Adrenal gland (tissue), 12 donors: ENCODE results near the gene PSMA7. TPM values are rescaled to one million over a fixed set of nuclear protein-coding genes. Genes with fewer than 3 reads are reported as not detected.
"Not testable (repeated sequence)": the region's sequence is repeated elsewhere in the genome, so short reads cannot be mapped to it uniquely, and the experiment has no call there.

Experiments
- DNase-seq, 7 donors: peaks; one replicate each; pipeline ENCODE4 v3.0.0-alpha.2; 2019 to 2020
- H3K27ac ChIP-seq, 5 donors: fragments of 200-600 bp; sonication (generic) in 4 of 5; 1 replicate in 3 of 5; 2 replicates in 2 of 5; pipeline versions ENCODE4 v1.5.1 to v1.8.0; 2016 to 2020; ENCODE audit warnings: mild to moderate bottlenecking in 1 of 5
- H3K27me3 ChIP-seq: fragments of 200-600 bp; 2 replicates; pipeline ENCODE4 v1.8.0; 2021
- H3K36me3 ChIP-seq, 2 donors: fragments of 200-600 bp; replicated peaks in 1 of 2; 1 replicate in 1 of 2; 2 replicates in 1 of 2; pipeline versions ENCODE4 v1.5.1 to v1.8.0; 2018 to 2022
- H3K4me1 ChIP-seq, 2 donors: fragments of 200-600 bp; replicated peaks in 1 of 2; 1 replicate in 1 of 2; 2 replicates in 1 of 2; pipeline versions ENCODE4 v1.5.1 to v1.8.0; 2018 to 2021
- H3K4me3 ChIP-seq, 4 donors: fragments of 200-600 bp; sonication (generic) in 3 of 4; one replicate each; pipeline ENCODE4 v1.5.1; 2016 to 2018
- H3K9me3 ChIP-seq, 3 donors: fragments of 200-600 bp; sonication (generic) in 1 of 3; replicated peaks in 1 of 3; 1 replicate in 2 of 3; 2 replicates in 1 of 3; pipeline versions ENCODE4 v1.5.1 to v1.8.0; 2016 to 2021
- POLR2A ChIP-seq, 2 donors: fragments of 450-650 bp; IDR thresholded peaks; one replicate each; pipeline ENCODE4 v1.6.1; 2017; ENCODE audit warnings: antibody characterized with exemption in 2 of 2, mild to moderate bottlenecking in 2 of 2, moderate library complexity in 1 of 2
- WGBS, 4 donors: extraction: QIAGEN DNeasy Blood & Tissue Kit in 2 of 4; methylation state at CpG; one replicate each; pipeline versions ENCODE4 v1.1.5 to v1.1.7; 2013 to 2017; 5-methylcytosine and 5-hydroxymethylcytosine counted together
- intact Hi-C, 2 donors: fragments of 100-400 bp; cut with DNase I; formaldehyde crosslinking; loops; one replicate each; pipeline versions ENCODE4 v1.14.1 to v1.15.0; 2022 to 2023
- polyA plus RNA-seq, 3 donors: library from polyadenylated mRNA; stranded (reverse); fragments of 200-250 nt in 2 of 3; fragments of 350-450 nt in 1 of 3; fragmentation: Illumina TruSeq in 1 of 3; extraction: RNeasy Lipid Tissue Mini Kit (QIAGEN cat#74804) in 1 of 3; gene quantifications; one replicate each; pipeline ENCODE4 v1.2.3, GENCODE V29; 2013 to 2014
- total RNA-seq, 9 donors: library from RNA; depleted of rRNA in 4 of 9; stranded (reverse); fragments of >200 nt in 4 of 9; fragments of 120-200 nt in 1 of 9; fragmentation: NEBNext Ultra II Directional in 1 of 9; extraction: Animal tissue kit (Norgen Biotek cat#: 25700) in 1 of 9; gene quantifications; one replicate each; pipeline versions ENCODE4 v1.1.0 to v1.2.4, GENCODE V29; 2013 to 2023
- TF ChIP-seq, protein P1 (sequence below), 6 experiments: fragments of 450-650 bp in 4 of 6; fragments of 200-600 bp in 2 of 6; sonication (generic) in 1 of 6; IDR thresholded peaks; 1 replicate in 5 of 6; 2 replicates in 1 of 6; pipeline versions ENCODE4 v1.5.1 to v1.8.0; 2016 to 2021; ENCODE audit warnings: antibody characterized with exemption in 6 of 6, mild to moderate bottlenecking in 2 of 6, moderate library complexity in 1 of 6
- donor health status: healthy with polysubstance abuse.
- donor health status: Bipolar disorder and iron deficiency.
- donor health status: DM: yes; HTN: yes; CAD: no.
- donor health status: DM: no; HTN: no; CAD: no.
- donor health status: DM: no; HTN: no; CAD: no.
- donor health status: DM: yes; HTN: yes; CAD: no.

Gene PSMA7
- total and polyA plus RNA-seq, 12 donors, result 175 to 518 (median 277) TPM

DNA sequence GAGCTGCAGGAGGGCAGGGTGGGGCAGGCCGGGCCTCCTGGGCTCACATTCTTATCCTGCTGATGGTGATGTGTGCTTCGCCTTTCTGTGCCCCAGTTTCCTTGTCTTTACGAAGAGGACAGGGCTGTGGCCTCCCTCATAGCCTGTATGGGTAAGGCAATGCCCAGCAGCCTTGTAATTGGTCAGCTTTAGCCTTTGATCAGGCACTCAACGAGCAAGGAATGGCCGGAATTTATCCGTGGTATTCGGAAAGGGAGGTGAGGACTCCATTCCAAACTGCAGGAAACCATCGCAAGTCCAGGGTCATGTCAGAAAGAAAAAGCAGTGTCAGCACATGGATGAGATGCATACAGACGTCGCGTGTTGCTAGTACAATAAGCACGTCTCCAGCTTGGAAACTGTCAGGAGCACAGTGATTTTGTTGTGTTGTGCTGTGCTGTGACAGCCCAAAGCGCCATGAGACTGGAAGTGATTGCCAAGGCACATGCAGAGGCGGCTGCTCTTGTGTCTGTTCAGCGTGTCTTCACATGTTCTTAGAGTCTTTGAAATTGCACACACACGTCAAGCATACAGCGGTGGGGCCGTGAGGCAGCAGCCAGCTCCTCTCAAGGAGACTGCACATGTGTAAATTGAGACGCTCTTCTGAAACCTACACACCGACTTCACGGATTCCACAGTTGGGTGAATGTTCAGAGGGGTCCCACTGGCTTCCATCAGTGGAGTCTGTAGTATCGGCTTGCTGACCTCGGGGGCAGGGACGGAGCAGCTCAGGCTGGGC is 6.5 kb upstream of the PSMA7 start:
- no peak for DNase-seq
- TF ChIP-seq POLR2A (IDR thresholded peaks at IDR 0.05), result no peak
- TF ChIP-seq, protein P1, sequence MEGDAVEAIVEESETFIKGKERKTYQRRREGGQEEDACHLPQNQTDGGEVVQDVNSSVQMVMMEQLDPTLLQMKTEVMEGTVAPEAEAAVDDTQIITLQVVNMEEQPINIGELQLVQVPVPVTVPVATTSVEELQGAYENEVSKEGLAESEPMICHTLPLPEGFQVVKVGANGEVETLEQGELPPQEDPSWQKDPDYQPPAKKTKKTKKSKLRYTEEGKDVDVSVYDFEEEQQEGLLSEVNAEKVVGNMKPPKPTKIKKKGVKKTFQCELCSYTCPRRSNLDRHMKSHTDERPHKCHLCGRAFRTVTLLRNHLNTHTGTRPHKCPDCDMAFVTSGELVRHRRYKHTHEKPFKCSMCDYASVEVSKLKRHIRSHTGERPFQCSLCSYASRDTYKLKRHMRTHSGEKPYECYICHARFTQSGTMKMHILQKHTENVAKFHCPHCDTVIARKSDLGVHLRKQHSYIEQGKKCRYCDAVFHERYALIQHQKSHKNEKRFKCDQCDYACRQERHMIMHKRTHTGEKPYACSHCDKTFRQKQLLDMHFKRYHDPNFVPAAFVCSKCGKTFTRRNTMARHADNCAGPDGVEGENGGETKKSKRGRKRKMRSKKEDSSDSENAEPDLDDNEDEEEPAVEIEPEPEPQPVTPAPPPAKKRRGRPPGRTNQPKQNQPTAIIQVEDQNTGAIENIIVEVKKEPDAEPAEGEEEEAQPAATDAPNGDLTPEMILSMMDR (IDR thresholded peaks at IDR 0.05), result no peak
- H3K27ac ChIP-seq, result no peak overlapping the region
- 78 to 80% (median 78%) methylated on average over 24 of the region's 24 CpGs for WGBS, 4 donors
- intact Hi-C loops, result no loop called here
- H3K36me3 ChIP-seq, result no peaks in the 10 kb centered on the region
- no peak overlapping the region for H3K4me3 ChIP-seq
- no peaks in the 10 kb centered on the region for H3K27me3 ChIP-seq
- peaks cover 7 to 13% of the 10 kb centered on the region in 2 donors for H3K4me1 ChIP-seq
- no peaks in the 10 kb centered on the region for H3K9me3 ChIP-seq

DNA sequence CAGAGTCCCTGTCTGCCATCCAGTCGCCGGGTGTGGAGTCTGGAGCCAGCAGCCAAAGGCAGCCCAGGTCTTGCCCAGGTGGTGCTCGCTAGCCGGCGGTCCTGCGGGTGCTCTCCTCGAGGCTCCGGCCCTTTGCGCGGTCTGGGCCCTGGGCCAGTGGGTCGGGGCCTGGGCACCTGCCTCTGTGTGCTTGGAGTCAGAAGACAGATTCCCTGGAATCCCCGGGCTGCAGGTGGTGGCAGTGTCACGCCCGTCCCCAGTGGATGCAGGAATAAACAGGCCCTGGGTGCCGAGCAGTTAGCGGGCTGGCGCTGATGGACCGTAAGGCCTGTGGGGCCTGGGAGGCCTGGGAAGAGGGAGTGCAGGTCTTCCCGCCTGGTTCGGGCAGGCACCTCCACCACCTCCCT is 5.7 kb upstream of the PSMA7 start:
- intact Hi-C loops, result no loop called here
- no peak overlapping the region for H3K4me3 ChIP-seq
- H3K27me3 ChIP-seq, result no peaks in the 10 kb centered on the region
- WGBS, 4 donors, result 93 to 98% (median 95%) methylated on average over 6 to 20 of the region's 20 CpGs
- no peaks in the 10 kb centered on the region for H3K36me3 ChIP-seq
- no peak for DNase-seq
- H3K27ac ChIP-seq, result no peak overlapping the region
- peaks cover 10 to 17% of the 10 kb centered on the region in 2 donors for H3K4me1 ChIP-seq
- no peak for TF ChIP-seq POLR2A (IDR thresholded peaks at IDR 0.05)
- TF ChIP-seq, protein P1 (IDR thresholded peaks at IDR 0.05), result no peak
- no peaks in the 10 kb centered on the region for H3K9me3 ChIP-seq

DNA sequence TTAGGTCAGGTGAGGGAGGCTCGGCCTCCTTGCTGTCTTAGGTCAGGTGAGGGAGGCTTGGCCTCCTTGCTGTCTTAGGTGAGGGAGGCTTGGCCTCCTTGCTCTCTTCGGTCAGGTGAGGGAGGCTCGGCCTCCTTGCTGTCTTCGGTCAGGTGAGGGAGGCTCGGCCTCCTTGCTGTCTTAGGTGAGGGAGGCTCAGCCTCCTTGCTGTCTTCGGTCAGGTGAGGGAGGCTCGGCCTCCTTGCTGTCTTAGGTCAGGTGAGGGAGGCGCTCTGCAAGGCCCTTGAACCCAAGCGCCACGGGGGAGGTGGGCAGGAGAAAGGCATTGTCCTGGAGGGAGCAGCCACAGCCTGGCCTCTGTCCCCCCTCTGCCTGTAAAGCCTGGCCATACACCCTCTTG is 5.2 kb upstream of the PSMA7 start:
- H3K4me3 ChIP-seq, H3K27ac ChIP-seq, H3K36me3 ChIP-seq, DNase-seq, intact Hi-C loops, H3K9me3 ChIP-seq, H3K27me3 ChIP-seq: not testable (repeated sequence)
- 88 to 98% (median 93%) methylated on average over 2 to 10 of the region's 10 CpGs for WGBS, 4 donors
- H3K4me1 ChIP-seq, result peaks cover 10 to 17% of the 10 kb centered on the region in 2 donors

DNA sequence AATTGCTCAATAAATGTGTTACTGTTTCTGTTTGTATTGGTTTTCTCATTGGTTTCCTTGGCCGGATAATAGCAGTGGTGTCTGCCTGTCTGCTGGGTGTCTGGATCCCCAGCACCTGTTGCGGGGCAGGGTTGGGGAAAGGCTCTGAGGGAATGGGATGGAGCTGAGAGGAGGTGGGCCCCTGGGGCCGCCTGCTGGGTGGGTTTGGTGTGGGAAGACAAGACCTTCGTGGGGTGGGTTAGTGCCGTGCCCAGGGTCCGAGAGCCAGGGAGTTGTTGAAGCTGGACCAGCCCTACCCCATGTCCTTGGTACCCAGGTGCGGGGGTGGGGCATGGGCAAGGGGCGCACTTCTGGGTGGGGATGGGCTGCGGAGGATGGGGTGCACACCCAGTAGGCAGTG is 4.3 kb upstream of the PSMA7 start:
- Histone ChIP-seq H3K9me3 (no peaks in the 10 kb centered on the region), H3K4me3 (no peak overlapping the region), H3K27me3 (no peaks in the 10 kb centered on the region), H3K27ac (no peak overlapping the region), H3K36me3 (no peaks in the 10 kb centered on the region), H3K4me1 (peaks cover 10 to 17% of the 10 kb centered on the region in 2 donors)
- no peak for TF ChIP-seq POLR2A (IDR thresholded peaks at IDR 0.05)
- TF ChIP-seq, protein P1 (IDR thresholded peaks at IDR 0.05), result no peak
- whole genome bisulfite sequencing, 4 donors, result 90 to 97% (median 95%) methylated on average over 9 of the region's 9 CpGs
- intact Hi-C loops, result no loop called here
- no peak for DNase-seq

DNA sequence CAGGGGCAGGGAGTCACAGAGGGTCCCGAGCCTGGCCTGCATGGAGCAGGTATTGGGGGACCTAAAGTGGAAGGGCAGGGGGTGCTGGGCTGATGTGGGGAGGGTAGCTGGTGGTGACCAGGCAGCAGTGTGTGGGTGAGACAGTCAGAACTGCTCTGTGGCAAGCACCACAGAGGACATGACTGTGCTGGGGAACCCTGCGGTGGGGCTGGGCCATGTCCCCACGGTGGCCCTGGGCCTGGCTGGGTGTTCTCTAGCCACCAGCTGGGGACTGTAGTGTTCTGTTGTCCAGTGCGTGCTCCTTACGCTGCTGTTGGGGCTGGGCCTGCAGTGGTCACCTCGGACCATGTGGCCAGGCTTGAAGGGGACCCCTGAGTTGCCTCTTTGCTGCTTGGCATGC is 3.9 kb upstream of the PSMA7 start:
- 95 to 100% (median 98%) methylated on average over 4 to 6 of the region's 6 CpGs for WGBS, 4 donors
- intact Hi-C loops, result no loop called here
- Histone ChIP-seq H3K9me3 (no peaks in the 10 kb centered on the region), H3K4me3 (no peak overlapping the region), H3K36me3 (no peaks in the 10 kb centered on the region), H3K27ac (no peak overlapping the region), H3K4me1 (peaks cover 10 to 19% of the 10 kb centered on the region in 2 donors), H3K27me3 (no peaks in the 10 kb centered on the region)
- no peak for TF ChIP-seq POLR2A (IDR thresholded peaks at IDR 0.05)
- TF ChIP-seq, protein P1 (IDR thresholded peaks at IDR 0.05), result no peak
- no peak for DNase-seq
